ENCODE measurements around the gene KRTAP5-4. TPM values are rescaled to one million over a fixed set of nuclear protein-coding genes. Genes with fewer than 3 reads are reported as not detected.

Gene KRTAP5-4
- total RNA-seq, 1 experiment from 2014 or later, result not detected

- ATAC-seq (no peak), DNase-seq (ENCODE audit: low read depth, low spot score) (no peak)
- Histone ChIP-seq H3K36me3 (ENCODE audit: control insufficient read depth, insufficient read depth, low read length) (no peaks in the 10 kb centered on the region), H3K27ac (ENCODE audit: low read length) (no peak overlapping the region), H3K27me3 (ENCODE audit: control insufficient read depth, insufficient read depth, low read length) (0 out of 2 replicates have a peak, but pooled peaks cover 2% of the 10 kb centered on the region), H3K4me3 (ENCODE audit: low read depth in 2 of 2, low read length in 2 of 2) (no peak overlapping the region), H3K4me1 (ENCODE audit: control insufficient read depth, insufficient read depth, low read length) (no peaks in the 10 kb centered on the region), H3K9me3 (ENCODE audit: control insufficient read depth, insufficient read depth, low read depth, low read length) (no peaks in the 10 kb centered on the region)
- CTCF ChIA-PET, result no interaction called here
- POLR2A ChIA-PET, result no interaction called here
- BruUV-seq (replicated peaks), result no TSS peak
- TF ChIP-seq REST (IDR thresholded peaks at IDR 0.05; ENCODE audit: insufficient read depth in 1 of 2, low read depth in 2 of 2, low read length in 1 of 2) (no peak), POLR2AphosphoS5 (IDR thresholded peaks at IDR 0.05; ENCODE audit: low read depth, low read length) (no peak), SIN3A (IDR thresholded peaks at IDR 0.05; ENCODE audit: borderline replicate concordance, insufficient read depth, low read depth, low read length) (no peak), TCF7L2 (IDR thresholded peaks at IDR 0.05; ENCODE audit: low read depth, low read length) (no peak), CTCF (IDR thresholded peaks at IDR 0.05) (no peak)
- in situ Hi-C loops (cut with HindIII; ENCODE audit: low pct_unique_long_range_greater_than_20kb, low sequenced_read_pairs) (no loop called here), intact Hi-C loops (cut with micrococcal nuclease; ENCODE audit: unreplicated experiment) (no loop called here)
Observed at GRCh38 chr11:1668911-1669473, 47.1 kb upstream of the KRTAP5-4 start.

DNA sequence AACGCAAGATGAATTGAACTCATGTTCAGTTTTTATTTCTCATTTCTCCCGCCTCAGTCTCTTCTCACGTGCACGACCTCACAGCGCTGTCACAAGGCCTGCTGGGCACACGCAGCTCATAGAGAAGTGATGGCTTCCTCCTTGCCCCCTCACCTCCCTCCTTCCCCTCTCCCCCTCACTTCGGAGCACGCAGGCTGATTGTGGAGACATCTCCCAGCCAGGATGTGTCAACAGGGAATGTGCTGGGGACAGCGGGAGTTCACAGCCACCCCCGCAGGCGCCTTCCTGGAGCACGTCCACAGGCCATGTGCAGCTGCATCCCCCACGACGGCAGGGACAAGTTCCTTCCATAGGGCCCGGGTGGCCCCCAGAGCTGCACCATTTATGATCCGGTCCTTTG lies 46.0 kb upstream of the KRTAP5-4 start:
- DNase-seq (ENCODE audit: low read depth, low spot score) (no peak), ATAC-seq (no peak)
- BruUV-seq (replicated peaks), result no TSS peak
- intact Hi-C loops (cut with micrococcal nuclease; ENCODE audit: unreplicated experiment) (no loop called here), in situ Hi-C loops (cut with HindIII; ENCODE audit: low pct_unique_long_range_greater_than_20kb, low sequenced_read_pairs) (no loop called here)
- Histone ChIP-seq H3K4me3 (ENCODE audit: low read depth in 2 of 2, low read length in 2 of 2) (no peak overlapping the region), H3K4me1 (ENCODE audit: control insufficient read depth, insufficient read depth, low read length) (no peaks in the 10 kb centered on the region), H3K27me3 (ENCODE audit: control insufficient read depth, insufficient read depth, low read length) (0 out of 2 replicates have a peak, but pooled peaks cover 2% of the 10 kb centered on the region), H3K36me3 (ENCODE audit: control insufficient read depth, insufficient read depth, low read length) (no peaks in the 10 kb centered on the region), H3K9me3 (ENCODE audit: control insufficient read depth, insufficient read depth, low read depth, low read length) (no peaks in the 10 kb centered on the region), H3K27ac (ENCODE audit: low read length) (no peak overlapping the region)
- no peak for TF ChIP-seq REST (IDR thresholded peaks at IDR 0.05; ENCODE audit: insufficient read depth in 1 of 2, low read depth in 2 of 2, low read length in 1 of 2)
- CTCF ChIA-PET, result no interaction called here
- POLR2A ChIA-PET, result no interaction called here
